ENCODE measurements around the gene AMH.

The AMH gene

GRCh38 chr19:2208975-2209374 lies 40.1 kb upstream of the AMH start:
- peak overlapping the region in 4 of 11 experiments; percentile 0 to 44 (median 24); a peak in 3 of 22 replicates for H3K27ac ChIP-seq
- peaks cover 81 to 94% (median 87%) of the 10 kb centered on the region in 11 experiments for H3K36me3 ChIP-seq
- peaks cover 93 to 100% (median 100%) of the 10 kb centered on the region in 11 experiments for H4K20me1 ChIP-seq

GRCh38 chr19:2209408-2209807 lies 39.7 kb upstream of the AMH start:
- no peak for TF ChIP-seq Cebpa-rat (IDR thresholded peaks at IDR 0.05)
- peak overlapping the region in 10 of 11 experiments; percentile 70 to 90 (median 85); a peak in 19 of 22 replicates for H3K4me2 ChIP-seq
- H3K27me3 ChIP-seq = peaks cover 0 to 3% (median 0%) of the 10 kb centered on the region in 11 experiments; a peak in 1 of 22 replicates
- H3K9ac ChIP-seq = peak overlapping the region in 4 of 11 experiments; percentile 18 to 61 (median 36); a peak in 7 of 22 replicates
- H3K9me3 ChIP-seq (replicated peaks in 1 of 11) = no peaks in the 10 kb centered on the region
- peak overlapping the region in 1 of 11 experiments; percentile 44; a peak in 3 of 22 replicates for H3K27ac ChIP-seq
- peaks cover 93 to 100% (median 100%) of the 10 kb centered on the region in 11 experiments for H4K20me1 ChIP-seq
- H3K4me3 ChIP-seq = no peak overlapping the region
- peaks cover 81 to 94% (median 87%) of the 10 kb centered on the region in 11 experiments for H3K36me3 ChIP-seq
- H3K4me1 ChIP-seq = peaks cover 39 to 75% (median 68%) of the 10 kb centered on the region in 10 experiments

More at GRCh38 chr19:2208975-2209374, 40.1 kb upstream of the AMH start:
- Histone ChIP-seq H3K9me3 (replicated peaks in 1 of 11) (no peaks in the 10 kb centered on the region), H3K4me3 (no peak overlapping the region), H3K27me3 (no peaks in the 10 kb centered on the region), H3K4me2 (peak overlapping the region; percentile 70 to 90 (median 84)), H3K9ac (peak overlapping the region in 6 of 11 experiments; percentile 17 to 61 (median 30); a peak in 8 of 22 replicates), H3K4me1 (peaks cover 35 to 71% (median 64%) of the 10 kb centered on the region in 10 experiments)
- TF ChIP-seq Cebpa-rat (IDR thresholded peaks at IDR 0.05) = no peak

GRCh38 chr19:2210206-2210605 lies 38.9 kb upstream of the AMH start:
- H3K4me1 ChIP-seq = peaks cover 47 to 83% (median 76%) of the 10 kb centered on the region in 10 experiments
- H4K20me1 ChIP-seq = peaks cover 95 to 100% (median 100%) of the 10 kb centered on the region in 11 experiments
- peaks cover 83 to 94% (median 88%) of the 10 kb centered on the region in 11 experiments for H3K36me3 ChIP-seq

GRCh38 chr19:2210987-2211740 lies 38.0 kb upstream of the AMH start:
- Histone ChIP-seq H3K9me3 (replicated peaks in 1 of 11) (no peaks in the 10 kb centered on the region), H4K20me1 (peaks cover 95 to 100% (median 100%) of the 10 kb centered on the region in 11 experiments), H3K4me2 (0 out of 22 replicates have a peak overlapping the region, but pooled peaks of 1 of the 11 experiments have one; percentile 26), H3K4me1 (peaks cover 57 to 92% (median 85%) of the 10 kb centered on the region in 10 experiments), H3K36me3 (peaks cover 81 to 94% (median 88%) of the 10 kb centered on the region in 11 experiments), H3K27ac (no peak overlapping the region), H3K27me3 (peaks cover 0 to 5% (median 0%) of the 10 kb centered on the region in 11 experiments; a peak in 1 of 22 replicates), H3K9ac (0 out of 22 replicates have a peak overlapping the region, but pooled peaks of 2 of the 11 experiments have one; percentile 5 to 14), H3K4me3 (no peak overlapping the region)
- TF ChIP-seq Cebpa-rat (IDR thresholded peaks at IDR 0.05) = no peak

More at GRCh38 chr19:2210206-2210605, 38.9 kb upstream of the AMH start:
- Histone ChIP-seq H3K4me2 (peak overlapping the region in 3 of 11 experiments; percentile 70 to 89 (median 83); a peak in 3 of 22 replicates), H3K27me3 (peaks cover 0 to 5% (median 0%) of the 10 kb centered on the region in 11 experiments; a peak in 1 of 22 replicates), H3K4me3 (no peak overlapping the region), H3K9ac (peak overlapping the region in 3 of 11 experiments; percentile 18 to 41 (median 31); a peak in 3 of 22 replicates), H3K9me3 (replicated peaks in 1 of 11) (no peaks in the 10 kb centered on the region), H3K27ac (peak overlapping the region in 1 of 11 experiments; percentile 44; a peak in 1 of 22 replicates)
- TF ChIP-seq Cebpa-rat (IDR thresholded peaks at IDR 0.05) = no peak

DNA sequence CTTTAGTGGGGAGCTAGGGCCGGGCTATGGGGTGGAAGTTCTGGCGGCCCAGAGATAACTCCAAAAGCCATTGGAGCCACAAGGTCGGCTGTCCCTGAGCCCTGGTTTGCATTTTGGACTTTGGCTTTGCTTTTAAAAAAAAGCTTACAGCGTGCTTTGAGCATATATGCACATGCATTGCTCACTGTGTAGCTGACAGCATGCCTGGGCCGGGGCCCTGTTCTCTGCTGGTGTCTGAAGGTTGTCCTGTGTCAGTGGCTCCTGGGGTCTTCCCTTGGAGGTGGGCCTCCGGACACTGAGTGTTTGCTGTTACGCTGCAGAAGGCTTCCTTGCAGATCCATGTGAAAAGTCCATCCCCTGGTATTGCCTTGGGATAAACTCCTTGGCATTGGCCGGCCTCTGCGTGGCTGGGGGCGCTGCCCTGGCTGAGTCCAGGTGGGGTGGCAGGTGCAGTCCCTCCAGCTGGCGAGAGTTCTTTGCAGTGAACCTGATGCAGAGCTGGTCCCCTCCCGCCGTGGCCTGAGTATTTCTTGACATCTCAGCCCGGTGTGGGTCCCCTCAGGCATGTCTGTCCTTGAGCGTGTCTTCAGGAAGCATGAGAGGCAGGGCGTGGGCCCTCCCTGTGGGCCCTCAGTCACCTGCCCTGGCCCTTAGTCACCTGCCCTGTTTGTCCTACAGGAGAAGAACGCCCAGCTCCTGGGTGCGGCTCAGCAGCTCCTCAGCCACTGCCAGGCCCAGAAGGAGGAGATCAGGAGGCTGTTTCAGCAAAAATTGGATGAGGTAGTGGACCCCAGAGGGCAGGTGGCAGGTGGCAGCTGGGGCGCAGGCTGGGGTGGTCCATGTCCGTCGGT lies 36.0 kb upstream of the AMH start:
- H4K20me1 ChIP-seq = peaks cover 93 to 100% (median 100%) of the 10 kb centered on the region in 11 experiments
- H3K27me3 ChIP-seq = peaks cover 0 to 5% (median 0%) of the 10 kb centered on the region in 11 experiments; a peak in 1 of 22 replicates
- TF ChIP-seq Cebpa-rat (IDR thresholded peaks at IDR 0.05) = no peak
- peaks cover 43 to 94% (median 78%) of the 10 kb centered on the region in 10 experiments for H3K4me1 ChIP-seq
- H3K36me3 ChIP-seq = peaks cover 85 to 94% (median 90%) of the 10 kb centered on the region in 11 experiments
- H3K9me3 ChIP-seq (replicated peaks in 1 of 11) = no peaks in the 10 kb centered on the region
- peak overlapping the region in 2 of 11 experiments; percentile 15 to 36; a peak in 2 of 22 replicates for H3K27ac ChIP-seq
- no peak overlapping the region for H3K4me3 ChIP-seq
- H3K9ac ChIP-seq = peak overlapping the region in 5 of 11 experiments; percentile 4 to 41 (median 30); a peak in 8 of 22 replicates
- peak overlapping the region; percentile 7 to 87 (median 74); a peak in 19 of 22 replicates for H3K4me2 ChIP-seq

GRCh38 chr19:2213799-2214198 lies 35.3 kb upstream of the AMH start:
- Histone ChIP-seq H3K4me1 (peaks cover 36 to 91% (median 74%) of the 10 kb centered on the region in 10 experiments), H4K20me1 (peaks cover 87 to 100% (median 98%) of the 10 kb centered on the region in 11 experiments), H3K4me3 (no peak overlapping the region), H3K9ac (peak overlapping the region in 6 of 11 experiments; percentile 3 to 41 (median 28); a peak in 7 of 22 replicates), H3K9me3 (replicated peaks in 1 of 11) (no peaks in the 10 kb centered on the region), H3K27me3 (peaks cover 0 to 5% (median 0%) of the 10 kb centered on the region in 11 experiments; a peak in 1 of 22 replicates), H3K4me2 (peak overlapping the region; percentile 56 to 87 (median 75); a peak in 20 of 22 replicates), H3K27ac (peak overlapping the region in 2 of 11 experiments; percentile 17 to 36; a peak in 3 of 22 replicates), H3K36me3 (peaks cover 87 to 100% (median 95%) of the 10 kb centered on the region in 11 experiments)
- no peak; a peak in 1 of 22 replicates for TF ChIP-seq Cebpa-rat (IDR thresholded peaks at IDR 0.05)

DNA sequence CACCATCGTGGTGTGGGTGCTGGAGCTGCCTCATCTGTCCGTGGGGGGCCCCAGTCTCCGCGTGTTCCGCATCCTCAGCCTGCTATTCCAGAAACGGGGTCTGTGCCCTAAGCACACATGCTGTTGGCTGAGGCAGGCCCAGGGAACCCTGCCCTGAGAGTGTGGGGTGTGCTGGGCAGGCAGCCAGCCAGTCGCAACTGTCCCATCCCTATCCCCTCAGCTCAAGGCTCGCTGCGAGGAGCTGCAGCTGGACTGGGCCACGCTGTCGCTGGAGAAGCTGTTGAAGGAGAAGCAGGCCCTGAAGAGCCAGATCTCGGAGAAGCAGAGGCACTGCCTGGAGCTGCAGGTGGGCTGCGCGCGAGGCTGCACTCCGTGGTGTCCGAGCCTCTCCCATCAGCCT lies 34.9 kb upstream of the AMH start:
- Histone ChIP-seq H3K36me3 (peaks cover 91 to 100% (median 99%) of the 10 kb centered on the region in 11 experiments), H3K4me1 (peaks cover 37 to 91% (median 74%) of the 10 kb centered on the region in 10 experiments), H3K9ac (peak overlapping the region in 5 of 11 experiments; percentile 3 to 30 (median 26); a peak in 7 of 22 replicates), H3K27ac (peak overlapping the region in 2 of 11 experiments; percentile 17 to 36; a peak in 2 of 22 replicates), H3K4me3 (peak overlapping the region in 1 of 10 experiments; percentile 9; a peak in 1 of 20 replicates), H3K4me2 (peak overlapping the region; percentile 56 to 87 (median 75)), H4K20me1 (peaks cover 87 to 100% (median 98%) of the 10 kb centered on the region in 11 experiments), H3K9me3 (replicated peaks in 1 of 11) (no peaks in the 10 kb centered on the region), H3K27me3 (peaks cover 0 to 5% (median 0%) of the 10 kb centered on the region in 11 experiments; a peak in 1 of 22 replicates)
- no peak for TF ChIP-seq Cebpa-rat (IDR thresholded peaks at IDR 0.05)

Measured in BLaER1 treated with 17β-estradiol and CSF1 and Interleukin-3, amounts not matched to agents 10 nM and 100 nM (cell line).